Measurements from ENCODE around the gene FAM229A.

Gene FAM229A

DNA sequence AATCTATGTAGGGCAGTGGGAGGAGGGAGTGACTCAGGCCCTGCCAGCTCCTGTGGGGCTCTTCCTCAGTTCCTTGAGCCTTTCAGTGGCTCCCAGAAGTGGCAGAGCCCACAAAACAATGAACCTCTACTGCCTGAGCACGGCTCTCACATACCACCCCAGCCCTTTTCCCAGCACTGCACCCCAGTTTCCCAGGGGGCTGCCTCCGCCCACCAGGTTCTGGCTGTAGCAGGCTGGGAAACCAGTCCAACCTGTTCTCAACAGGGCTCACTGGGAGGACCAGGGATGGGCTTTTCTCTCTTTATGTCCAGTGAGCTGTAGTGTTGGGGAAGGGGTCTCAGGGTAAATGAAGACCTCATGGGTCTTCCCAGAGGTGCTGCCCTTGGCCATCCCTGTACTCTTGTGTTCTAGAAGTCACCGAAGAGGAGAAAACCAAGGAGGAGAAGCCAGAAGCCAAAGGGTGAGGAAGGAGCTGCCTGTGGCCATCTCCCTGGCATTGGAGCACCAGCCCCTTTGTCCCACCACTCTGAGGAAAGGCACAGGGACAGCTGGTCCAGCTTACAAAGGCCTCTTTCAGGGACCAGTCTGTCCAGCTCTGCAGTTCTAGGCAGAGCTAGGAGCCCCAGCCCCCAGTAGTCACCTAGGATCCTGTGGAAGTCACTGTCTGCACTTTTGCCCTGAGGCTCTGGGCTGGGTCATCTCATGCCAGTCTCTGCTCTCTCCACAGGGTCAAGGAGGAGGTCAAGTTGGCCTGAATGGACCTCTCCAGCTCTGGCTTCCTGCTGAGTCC lies 29.8 kb downstream of the FAM229A start:
- no peak overlapping the region for H2BK12ac ChIP-seq (ENCODE audit: low read length)
- peaks cover 0 to 2% of the 10 kb centered on the region in 2 donors for H3K9me3 ChIP-seq (replicated peaks in 1 of 2; ENCODE audit: control insufficient read depth in 2 of 2, insufficient read depth in 1 of 2, low read depth in 1 of 2, low read length in 2 of 2)
- H3K18ac ChIP-seq (ENCODE audit: low read length): no peak overlapping the region
- H3K14ac ChIP-seq (ENCODE audit: low read length): no peak overlapping the region
- H3K4ac ChIP-seq (ENCODE audit: low read length): no peak overlapping the region
- DNase-seq (ENCODE audit: low spot score): no peak
- no peak overlapping the region for H2BK15ac ChIP-seq (ENCODE audit: low read length)
- H4K8ac ChIP-seq (ENCODE audit: low read depth, low read length): no peak overlapping the region
- H3K4me3 ChIP-seq (ENCODE audit: low read length in 2 of 2): no peak overlapping the region
- no peaks in the 10 kb centered on the region for H3K27me3 ChIP-seq (ENCODE audit: control insufficient read depth in 3 of 3, insufficient read depth in 3 of 3, low read depth in 1 of 3, low read length in 3 of 3)
- no peak overlapping the region for H2BK5ac ChIP-seq (ENCODE audit: low read length)
- no CpG with 5 or more reads among the region's 3 CpGs for WGBS, 2 donors (ENCODE audit: extremely low coverage in 2 of 2, insufficient read length in 2 of 2, insufficient replicate concordance in 1 of 2)
- no peak overlapping the region for H4K91ac ChIP-seq (ENCODE audit: low read depth, low read length, poor library complexity)
- peaks cover 19 to 22% of the 10 kb centered on the region in 2 donors for H3K4me1 ChIP-seq (ENCODE audit: control insufficient read depth in 2 of 2, insufficient read depth in 1 of 2, low read depth in 1 of 2, low read length in 2 of 2)
- peak overlapping the region; percentile 27 for H3K27ac ChIP-seq (replicated peaks; ENCODE audit: low read length)
- peaks cover 53 to 76% of the 10 kb centered on the region in 2 donors for H3K36me3 ChIP-seq (replicated peaks in 1 of 2; ENCODE audit: control insufficient read depth in 2 of 2, insufficient read depth in 2 of 2, low read length in 2 of 2)
- H3K9ac ChIP-seq (ENCODE audit: low read depth, low read length, poor library complexity): no peak overlapping the region
- H2AK5ac ChIP-seq (ENCODE audit: low read depth, low read length): no peak overlapping the region
- peak overlapping the region; percentile 77 for H3K23ac ChIP-seq (ENCODE audit: low read depth, low read length, poor library complexity)
- no peak overlapping the region for H3K4me2 ChIP-seq (ENCODE audit: insufficient read depth, low read length, poor library complexity, severe bottlenecking)
- no peak overlapping the region for H2BK120ac ChIP-seq (ENCODE audit: low read depth, low read length)
- peaks cover 2% of the 10 kb centered on the region for H3K79me1 ChIP-seq (ENCODE audit: low read depth, low read length)
- no peak overlapping the region for H2AFZ ChIP-seq (ENCODE audit: low read length)

- no peak for DNase-seq (ENCODE audit: low spot score)
- H3K9me3 ChIP-seq (replicated peaks in 1 of 2; ENCODE audit: control insufficient read depth in 2 of 2, insufficient read depth in 1 of 2, low read depth in 1 of 2, low read length in 2 of 2): peaks cover 0 to 2% of the 10 kb centered on the region in 2 donors
- H4K8ac ChIP-seq (ENCODE audit: low read depth, low read length): no peak overlapping the region
- H3K23ac ChIP-seq (ENCODE audit: low read depth, low read length, poor library complexity): peak overlapping the region; percentile 34
- peak overlapping the region; percentile 19 for H3K27ac ChIP-seq (replicated peaks; ENCODE audit: low read length)
- H3K36me3 ChIP-seq (replicated peaks in 1 of 2; ENCODE audit: control insufficient read depth in 2 of 2, insufficient read depth in 2 of 2, low read length in 2 of 2): peaks cover 61 to 85% of the 10 kb centered on the region in 2 donors
- peaks cover 11 to 13% of the 10 kb centered on the region in 2 donors for H3K4me1 ChIP-seq (ENCODE audit: control insufficient read depth in 2 of 2, insufficient read depth in 1 of 2, low read depth in 1 of 2, low read length in 2 of 2)
- no peak overlapping the region for H2AFZ ChIP-seq (ENCODE audit: low read length)
- H3K14ac ChIP-seq (ENCODE audit: low read length): no peak overlapping the region
- H2AK5ac ChIP-seq (ENCODE audit: low read depth, low read length): no peak overlapping the region
- no peak overlapping the region for H2BK12ac ChIP-seq (ENCODE audit: low read length)
- no peak overlapping the region for H3K4ac ChIP-seq (ENCODE audit: low read length)
- H3K9ac ChIP-seq (ENCODE audit: low read depth, low read length, poor library complexity): no peak overlapping the region
- H2BK15ac ChIP-seq (ENCODE audit: low read length): no peak overlapping the region
- no peak overlapping the region for H3K4me3 ChIP-seq (ENCODE audit: low read length in 2 of 2)
- no peak overlapping the region for H3K4me2 ChIP-seq (ENCODE audit: insufficient read depth, low read length, poor library complexity, severe bottlenecking)
- peaks cover 2% of the 10 kb centered on the region for H3K79me1 ChIP-seq (ENCODE audit: low read depth, low read length)
- no peak overlapping the region for H2BK120ac ChIP-seq (ENCODE audit: low read depth, low read length)
- H3K18ac ChIP-seq (ENCODE audit: low read length): no peak overlapping the region
- WGBS, 2 donors (ENCODE audit: extremely low coverage in 2 of 2, insufficient read length in 2 of 2, insufficient replicate concordance in 1 of 2): no CpG with 5 or more reads among the region's 12 CpGs
- no peaks in the 10 kb centered on the region for H3K27me3 ChIP-seq (ENCODE audit: control insufficient read depth in 3 of 3, insufficient read depth in 3 of 3, low read depth in 1 of 3, low read length in 3 of 3)
- no peak overlapping the region for H4K91ac ChIP-seq (ENCODE audit: low read depth, low read length, poor library complexity)
- H2BK5ac ChIP-seq (ENCODE audit: low read length): no peak overlapping the region
Measured at GRCh38 chr1:32331549-32331948, 30.7 kb downstream of the FAM229A start.

- Histone ChIP-seq H2AFZ (ENCODE audit: low read length) (no peak overlapping the region), H4K8ac (ENCODE audit: low read depth, low read length) (no peak overlapping the region), H2BK5ac (ENCODE audit: low read length) (no peak overlapping the region), H3K9ac (ENCODE audit: low read depth, low read length, poor library complexity) (no peak overlapping the region), H3K27me3 (ENCODE audit: control insufficient read depth in 3 of 3, insufficient read depth in 3 of 3, low read depth in 1 of 3, low read length in 3 of 3) (no peaks in the 10 kb centered on the region), H3K4me2 (ENCODE audit: insufficient read depth, low read length, poor library complexity, severe bottlenecking) (no peak overlapping the region), H3K23ac (ENCODE audit: low read depth, low read length, poor library complexity) (no peak overlapping the region), H3K4me1 (ENCODE audit: control insufficient read depth in 2 of 2, insufficient read depth in 1 of 2, low read depth in 1 of 2, low read length in 2 of 2) (peaks cover 10 to 11% of the 10 kb centered on the region in 2 donors), H3K36me3 (replicated peaks in 1 of 2; ENCODE audit: control insufficient read depth in 2 of 2, insufficient read depth in 2 of 2, low read length in 2 of 2) (peaks cover 61 to 90% of the 10 kb centered on the region in 2 donors), H2BK15ac (ENCODE audit: low read length) (no peak overlapping the region), H2AK5ac (ENCODE audit: low read depth, low read length) (no peak overlapping the region), H3K9me3 (replicated peaks in 1 of 2; ENCODE audit: control insufficient read depth in 2 of 2, insufficient read depth in 1 of 2, low read depth in 1 of 2, low read length in 2 of 2) (peaks cover 0 to 2% of the 10 kb centered on the region in 2 donors), H4K91ac (ENCODE audit: low read depth, low read length, poor library complexity) (no peak overlapping the region), H3K27ac (replicated peaks; ENCODE audit: low read length) (no peak overlapping the region), H2BK12ac (ENCODE audit: low read length) (no peak overlapping the region), H3K4ac (ENCODE audit: low read length) (no peak overlapping the region), H3K4me3 (ENCODE audit: low read length in 2 of 2) (no peak overlapping the region), H3K14ac (ENCODE audit: low read length) (no peak overlapping the region), H2BK120ac (ENCODE audit: low read depth, low read length) (no peak overlapping the region), H3K18ac (ENCODE audit: low read length) (no peak overlapping the region), H3K79me1 (ENCODE audit: low read depth, low read length) (peaks cover 2% of the 10 kb centered on the region)
- DNase-seq (ENCODE audit: low spot score): no peak
- no CpG with 5 or more reads among the region's 12 CpGs for WGBS, 2 donors (ENCODE audit: extremely low coverage in 2 of 2, insufficient read length in 2 of 2, insufficient replicate concordance in 1 of 2)
Measured at GRCh38 chr1:32330558-32331151, 31.6 kb downstream of the FAM229A start.

- no peak overlapping the region for H3K4ac ChIP-seq (ENCODE audit: low read length)
- peaks cover 61 to 95% of the 10 kb centered on the region in 2 donors for H3K36me3 ChIP-seq (replicated peaks in 1 of 2; ENCODE audit: control insufficient read depth in 2 of 2, insufficient read depth in 2 of 2, low read length in 2 of 2)
- no peak overlapping the region for H4K8ac ChIP-seq (ENCODE audit: low read depth, low read length)
- no peak overlapping the region for H3K4me3 ChIP-seq (ENCODE audit: low read length in 2 of 2)
- H2BK5ac ChIP-seq (ENCODE audit: low read length): no peak overlapping the region
- H2BK12ac ChIP-seq (ENCODE audit: low read length): no peak overlapping the region
- peaks cover 0 to 2% of the 10 kb centered on the region in 2 donors for H3K9me3 ChIP-seq (replicated peaks in 1 of 2; ENCODE audit: control insufficient read depth in 2 of 2, insufficient read depth in 1 of 2, low read depth in 1 of 2, low read length in 2 of 2)
- no peak overlapping the region for H2BK120ac ChIP-seq (ENCODE audit: low read depth, low read length)
- DNase-seq (ENCODE audit: low spot score): no peak
- H2AFZ ChIP-seq (ENCODE audit: low read length): no peak overlapping the region
- H3K9ac ChIP-seq (ENCODE audit: low read depth, low read length, poor library complexity): no peak overlapping the region
- no peak overlapping the region for H2BK15ac ChIP-seq (ENCODE audit: low read length)
- peaks cover 2% of the 10 kb centered on the region for H3K79me1 ChIP-seq (ENCODE audit: low read depth, low read length)
- no peak overlapping the region for H3K4me2 ChIP-seq (ENCODE audit: insufficient read depth, low read length, poor library complexity, severe bottlenecking)
- H3K27ac ChIP-seq (replicated peaks; ENCODE audit: low read length): no peak overlapping the region
- no peak overlapping the region for H4K91ac ChIP-seq (ENCODE audit: low read depth, low read length, poor library complexity)
- H3K4me1 ChIP-seq (ENCODE audit: control insufficient read depth in 2 of 2, insufficient read depth in 1 of 2, low read depth in 1 of 2, low read length in 2 of 2): peaks cover 10 to 11% of the 10 kb centered on the region in 2 donors
- H3K27me3 ChIP-seq (ENCODE audit: control insufficient read depth in 3 of 3, insufficient read depth in 3 of 3, low read depth in 1 of 3, low read length in 3 of 3): no peaks in the 10 kb centered on the region
- H3K14ac ChIP-seq (ENCODE audit: low read length): no peak overlapping the region
- H3K23ac ChIP-seq (ENCODE audit: low read depth, low read length, poor library complexity): no peak overlapping the region
- H2AK5ac ChIP-seq (ENCODE audit: low read depth, low read length): no peak overlapping the region
- WGBS, 2 donors (ENCODE audit: extremely low coverage in 2 of 2, insufficient read length in 2 of 2, insufficient replicate concordance in 1 of 2): no CpG with 5 or more reads among the region's 4 CpGs
- H3K18ac ChIP-seq (ENCODE audit: low read length): no peak overlapping the region
Measured at GRCh38 chr1:32329931-32330466, 32.3 kb downstream of the FAM229A start.

Measured in neuronal stem cell (in vitro differentiated cells).